Subcutaneous abdominal adipose tissue (tissue), 5 donors: ENCODE data around the gene AJM1.
"Not testable (repeated sequence)": the region's sequence is repeated elsewhere in the genome, so short reads cannot be mapped to it uniquely, and the experiment has no call there.

Experiments used
- H3K27ac ChIP-seq: one replicate; pipeline ENCODE4 v1.7.0; 2013; ENCODE audit warnings: low read depth, mild to moderate bottlenecking, inconsistent platforms, low read length, moderate library complexity
- H3K27me3 ChIP-seq, 5 donors: one replicate each; pipeline ENCODE4 v1.7.0; 2013; ENCODE audit warnings: low read length in 5 of 5, inconsistent platforms in 1 of 5; ENCODE audit not compliant: control insufficient read depth in 5 of 5, insufficient read depth in 4 of 5
- H3K36me3 ChIP-seq, 5 donors: one replicate each; pipeline ENCODE4 v1.7.0; 2013; ENCODE audit warnings: low read length in 5 of 5; ENCODE audit not compliant: control insufficient read depth in 5 of 5, insufficient read depth in 5 of 5
- H3K4me1 ChIP-seq, 5 donors: one replicate each; pipeline ENCODE4 v1.7.0; 2013; ENCODE audit warnings: low read length in 5 of 5, mild to moderate bottlenecking in 3 of 5, moderate library complexity in 1 of 5; ENCODE audit not compliant: control insufficient read depth in 5 of 5, insufficient read depth in 5 of 5
- H3K4me3 ChIP-seq, 5 donors: one replicate each; pipeline ENCODE4 v1.7.0; 2013; ENCODE audit warnings: low read length in 5 of 5, low read depth in 1 of 5
- H3K9ac ChIP-seq, 5 donors: one replicate each; pipeline ENCODE4 v1.7.0; 2013; ENCODE audit warnings: low read length in 5 of 5, mild to moderate bottlenecking in 4 of 5, moderate library complexity in 3 of 5
- H3K9me3 ChIP-seq, 5 donors: one replicate each; pipeline ENCODE4 v1.7.0; 2013; ENCODE audit warnings: low read length in 5 of 5; ENCODE audit not compliant: control insufficient read depth in 5 of 5
- donor health status: healthy.
- donor health status: healthy.
- donor health status: healthy.
- donor health status: healthy.
- donor health status: healthy.

AJM1 gene

DNA sequence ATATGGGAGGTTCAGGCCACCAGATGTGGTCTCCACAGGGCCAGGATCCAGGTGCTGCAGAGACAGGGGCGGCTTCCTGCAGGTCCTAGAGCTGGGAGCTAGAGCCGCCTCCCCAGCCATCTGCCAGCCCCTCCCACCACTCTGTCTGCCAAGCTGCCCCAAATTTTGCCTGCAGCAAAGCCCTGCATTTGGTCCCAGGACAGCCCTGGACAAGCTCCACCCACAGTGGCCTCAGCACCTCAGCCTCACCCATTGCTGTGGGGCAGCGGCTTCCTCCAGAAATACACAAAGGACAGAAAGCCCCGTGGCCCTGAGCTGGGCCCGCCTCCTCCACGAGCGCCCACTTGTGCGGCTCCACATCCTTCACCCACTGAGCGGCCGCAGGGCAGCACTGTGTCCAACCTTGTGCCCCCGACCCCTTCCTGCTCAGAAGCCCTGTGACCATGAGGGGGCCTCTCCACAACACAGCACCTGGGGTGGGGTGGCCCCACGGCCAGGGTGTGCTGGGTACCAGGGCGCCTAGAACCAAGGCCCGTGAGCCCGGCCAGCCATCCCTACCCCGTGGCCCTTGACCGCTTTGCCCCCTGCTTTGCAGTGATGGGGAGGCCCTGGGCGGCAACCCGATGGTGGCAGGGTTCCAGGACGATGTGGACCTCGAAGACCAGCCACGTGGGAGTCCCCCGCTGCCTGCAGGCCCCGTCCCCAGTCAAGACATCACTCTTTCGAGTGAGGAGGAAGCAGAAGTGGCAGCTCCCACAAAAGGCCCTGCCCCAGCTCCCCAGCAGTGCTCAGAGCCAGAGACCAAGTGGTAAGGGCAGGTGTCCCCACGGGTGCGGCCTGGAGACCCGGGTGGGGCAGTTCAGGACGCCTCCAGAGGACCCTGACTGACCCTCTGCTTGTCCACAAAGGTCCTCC, 3.7 kb upstream of the AJM1 start:
- Histone ChIP-seq H3K9ac (no peak overlapping the region), H3K36me3 (peaks cover 0 to 51% (median 32%) of the 10 kb centered on the region in 5 donors), H3K4me3 (no peak overlapping the region), H3K27me3 (no peaks in the 10 kb centered on the region), H3K4me1 (peaks cover 0 to 23% (median 19%) of the 10 kb centered on the region in 5 donors), H3K27ac (no peak overlapping the region), H3K9me3 (no peaks in the 10 kb centered on the region)

DNA sequence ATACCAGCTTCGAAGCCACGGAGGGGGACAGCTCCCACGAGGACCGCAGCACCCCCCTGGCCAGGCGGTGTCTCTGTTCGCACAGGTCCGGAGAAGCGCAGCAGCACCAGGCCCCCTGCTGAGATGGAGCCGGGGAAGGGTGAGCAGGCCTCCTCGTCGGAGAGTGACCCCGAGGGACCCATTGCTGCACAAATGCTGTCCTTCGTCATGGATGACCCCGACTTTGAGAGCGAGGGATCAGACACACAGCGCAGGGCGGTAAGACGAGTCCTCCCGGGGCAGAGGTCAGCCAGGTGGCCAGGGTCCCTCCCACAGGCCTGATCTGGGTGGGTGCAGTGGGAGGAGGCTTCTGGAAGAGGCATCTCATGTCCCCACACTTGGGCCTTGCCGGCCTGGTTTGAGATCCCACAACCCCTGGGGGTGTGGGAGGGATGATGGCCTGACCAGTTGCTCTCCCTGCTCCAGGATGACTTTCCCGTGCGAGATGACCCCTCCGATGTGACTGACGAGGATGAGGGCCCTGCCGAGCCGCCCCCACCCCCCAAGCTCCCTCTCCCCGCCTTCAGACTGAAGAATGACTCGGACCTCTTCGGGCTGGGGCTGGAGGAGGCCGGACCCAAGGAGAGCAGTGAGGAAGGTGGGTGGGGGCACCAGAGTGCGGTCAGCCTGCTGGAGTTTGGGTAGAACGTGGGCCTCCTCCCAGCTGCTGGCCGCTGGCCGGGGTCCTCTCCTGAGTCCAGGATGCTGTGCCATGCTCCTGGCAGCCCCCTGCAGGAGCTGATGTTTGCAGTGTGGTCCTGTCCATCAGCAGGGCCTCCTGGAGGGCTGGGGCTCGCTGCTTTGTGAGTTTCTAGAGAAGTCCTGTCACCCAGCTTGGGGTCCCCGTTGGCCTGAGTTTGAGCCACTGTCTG, 2.8 kb upstream of the AJM1 start:
- Histone ChIP-seq H3K27ac (no peak overlapping the region), H3K4me3 (no peak overlapping the region), H3K9me3 (no peaks in the 10 kb centered on the region), H3K36me3 (peaks cover 0 to 48% (median 28%) of the 10 kb centered on the region in 5 donors), H3K27me3 (no peaks in the 10 kb centered on the region), H3K4me1 (peaks cover 0 to 32% (median 20%) of the 10 kb centered on the region in 5 donors), H3K9ac (no peak overlapping the region)

GRCh38 chr9:136840140-136840876, 2.0 kb upstream of the AJM1 start:
- H3K27me3 ChIP-seq, result peaks cover 0 to 4% (median 3%) of the 10 kb centered on the region in 5 donors
- H3K27ac ChIP-seq, result no peak overlapping the region
- peaks cover 0 to 46% (median 28%) of the 10 kb centered on the region in 5 donors for H3K36me3 ChIP-seq
- H3K9me3 ChIP-seq, result no peaks in the 10 kb centered on the region
- H3K4me3 ChIP-seq, result no peak overlapping the region
- H3K4me1 ChIP-seq, result peaks cover 0 to 32% (median 20%) of the 10 kb centered on the region in 5 donors
- H3K9ac ChIP-seq, result no peak overlapping the region

- Histone ChIP-seq H3K9ac (no peak overlapping the region), H3K36me3 (peaks cover 0 to 38% (median 24%) of the 10 kb centered on the region in 5 donors), H3K4me3 (no peak overlapping the region), H3K4me1 (peaks cover 0 to 32% (median 20%) of the 10 kb centered on the region in 5 donors), H3K27me3 (peaks cover 0 to 11% (median 9%) of the 10 kb centered on the region in 5 donors), H3K27ac (no peak overlapping the region), H3K9me3 (no peaks in the 10 kb centered on the region)
These were observed 1.2 kb upstream of the AJM1 start for GRCh38 chr9:136840877-136841645.

GRCh38 chr9:136841646-136842379, 465 bp upstream of the AJM1 start:
- H3K9ac ChIP-seq, H3K9me3 ChIP-seq, H3K27ac ChIP-seq: not testable (repeated sequence)
- Histone ChIP-seq H3K36me3 (peaks cover 0 to 33% (median 19%) of the 10 kb centered on the region in 5 donors), H3K4me3 (peak overlapping the region in 2 of 5 donors; percentile 58 to 65), H3K4me1 (peaks cover 0 to 37% (median 26%) of the 10 kb centered on the region in 5 donors), H3K27me3 (peaks cover 3 to 18% (median 15%) of the 10 kb centered on the region in 5 donors)

- H3K9me3 ChIP-seq, H3K9ac ChIP-seq, H3K4me3 ChIP-seq, H3K27ac ChIP-seq: not testable (repeated sequence)
- H3K27me3 ChIP-seq, result peaks cover 3 to 18% (median 17%) of the 10 kb centered on the region in 5 donors
- peaks cover 0 to 49% (median 31%) of the 10 kb centered on the region in 5 donors for H3K4me1 ChIP-seq
- H3K36me3 ChIP-seq, result peaks cover 0 to 23% (median 17%) of the 10 kb centered on the region in 5 donors
These were observed 1.0 kb downstream of the AJM1 start for GRCh38 chr9:136843159-136843800.

GRCh38 chr9:136843801-136844740, 1.8 kb downstream of the AJM1 start:
- peaks cover 0 to 17% (median 11%) of the 10 kb centered on the region in 5 donors for H3K36me3 ChIP-seq
- H3K4me1 ChIP-seq, result peaks cover 0 to 53% (median 34%) of the 10 kb centered on the region in 5 donors
- not testable (repeated sequence) for H3K9ac ChIP-seq, H3K9me3 ChIP-seq, H3K27ac ChIP-seq, H3K4me3 ChIP-seq
- peaks cover 3 to 18% (median 17%) of the 10 kb centered on the region in 5 donors for H3K27me3 ChIP-seq
